ENCODE measurements around the gene HES3. TPM values are rescaled to one million over a fixed set of nuclear protein-coding genes. Genes with fewer than 3 reads are reported as not detected.

The HES3 gene
- total and polyA plus RNA-seq, 2 of the 4 experiments (the other 2 are of a cell fraction) = not detected

GRCh38 chr1:6258675-6259074 is 14.7 kb downstream of the HES3 start:
- in situ Hi-C loops (cut with MboI; ENCODE audit: low sequenced_read_pairs) = loop anchor here (10.0 kb wide), 1 partner anchor 146 kb away; no protein-coding TSS in a partner anchor
- Histone ChIP-seq H2BK20ac (ENCODE audit: low read depth, low read length) (no peak overlapping the region), H3K27ac (ENCODE audit: insufficient read depth, low read length) (no peak overlapping the region), H3K9me3 (ENCODE audit: control insufficient read depth, insufficient read depth, low read length) (no peaks in the 10 kb centered on the region), H3K23ac (ENCODE audit: low read depth, low read length) (no peak overlapping the region), H3K56ac (ENCODE audit: extremely low read depth, insufficient read depth, low read length) (no peak overlapping the region), H4K20me1 (ENCODE audit: insufficient read depth, low read length) (peaks cover 4% of the 10 kb centered on the region), H3K9me1 (ENCODE audit: insufficient read depth, low read length) (no peaks in the 10 kb centered on the region), H3K18ac (ENCODE audit: low read depth, low read length) (no peak overlapping the region), H3K14ac (replicated peaks; ENCODE audit: low read depth, low read length) (no peak overlapping the region), H2AFZ (replicated peaks; ENCODE audit: low read length, poor library complexity) (no peak overlapping the region), H2BK5ac (ENCODE audit: low read depth, low read length, poor library complexity, severe bottlenecking) (no peak overlapping the region), H3K36me3 (ENCODE audit: control insufficient read depth, insufficient read depth, low read length) (no peaks in the 10 kb centered on the region), H2AK5ac (ENCODE audit: low read depth, low read length) (no peak overlapping the region; the same call in 1 of the 2 replicates), H3K4me2 (ENCODE audit: low read depth, low read length) (no peak overlapping the region), H3K4me3 (ENCODE audit: insufficient read depth, low read depth, low read length) (no peak overlapping the region), H2AK9ac (replicated peaks; ENCODE audit: low read depth, low read length, poor library complexity) (no peak overlapping the region), H4K8ac (ENCODE audit: low read depth in 2 of 2, low read length in 2 of 2) (no peak overlapping the region), H3K79me1 (ENCODE audit: low read depth in 1 of 2, low read length in 2 of 2) (no peaks in the 10 kb centered on the region), H3K4me1 (ENCODE audit: control insufficient read depth, insufficient read depth, low read length) (peaks cover 2% of the 10 kb centered on the region; the same call in 1 of the 2 replicates), H4K5ac (ENCODE audit: low read depth, low read length) (no peak overlapping the region), H4K91ac (ENCODE audit: insufficient read depth, low read depth, low read length) (no peak overlapping the region), H3K9ac (ENCODE audit: low read depth, low read length) (no peak overlapping the region), H2BK120ac (ENCODE audit: low read depth, low read length) (no peak overlapping the region), H3K27me3 (ENCODE audit: control insufficient read depth, insufficient read depth, low read length) (no peaks in the 10 kb centered on the region), H3K4ac (ENCODE audit: low read depth, low read length) (no peak overlapping the region), H2BK15ac (ENCODE audit: low read depth, low read length) (no peak overlapping the region)
- ChIA-PET CTCF (no interaction called here), POLR2A (ENCODE audit: unreplicated experiment) (no interaction called here)
- 100% methylated on average over 3 of the region's 10 CpGs; no CpG with 5 or more reads in 1 of the 2 experiments for WGBS, 2 experiments (ENCODE audit: extremely low coverage in 2 of 2, insufficient read length in 1 of 2)
- dilution Hi-C loops (cut with HindIII; ENCODE audit: low sequenced_read_pairs, unreplicated experiment) = no loop called here
- intact Hi-C loops (cut with micrococcal nuclease) = no loop called here
- ATAC-seq (ENCODE audit: low read depth) (no peak), DNase-seq (no peak)
- TF ChIP-seq CTCF (conservative IDR thresholded peaks at IDR 0.05; ENCODE audit: low read depth, low read length) (no peak), NFE2L2 (IDR thresholded peaks at IDR 0.05; ENCODE audit: low read depth, low read length) (no peak), SMC3 (IDR thresholded peaks at IDR 0.05; ENCODE audit: low read depth, low read length) (no peak), FOS (IDR thresholded peaks at IDR 0.05; ENCODE audit: low read depth, low read length) (no peak), CEBPB (IDR thresholded peaks at IDR 0.05; ENCODE audit: low read depth, low read length) (no peak)
- BruUV-seq (replicated peaks) = no TSS peak

Data from IMR-90 (cell line).